Measurements from ENCODE around the gene DIPK1A.

DNA sequence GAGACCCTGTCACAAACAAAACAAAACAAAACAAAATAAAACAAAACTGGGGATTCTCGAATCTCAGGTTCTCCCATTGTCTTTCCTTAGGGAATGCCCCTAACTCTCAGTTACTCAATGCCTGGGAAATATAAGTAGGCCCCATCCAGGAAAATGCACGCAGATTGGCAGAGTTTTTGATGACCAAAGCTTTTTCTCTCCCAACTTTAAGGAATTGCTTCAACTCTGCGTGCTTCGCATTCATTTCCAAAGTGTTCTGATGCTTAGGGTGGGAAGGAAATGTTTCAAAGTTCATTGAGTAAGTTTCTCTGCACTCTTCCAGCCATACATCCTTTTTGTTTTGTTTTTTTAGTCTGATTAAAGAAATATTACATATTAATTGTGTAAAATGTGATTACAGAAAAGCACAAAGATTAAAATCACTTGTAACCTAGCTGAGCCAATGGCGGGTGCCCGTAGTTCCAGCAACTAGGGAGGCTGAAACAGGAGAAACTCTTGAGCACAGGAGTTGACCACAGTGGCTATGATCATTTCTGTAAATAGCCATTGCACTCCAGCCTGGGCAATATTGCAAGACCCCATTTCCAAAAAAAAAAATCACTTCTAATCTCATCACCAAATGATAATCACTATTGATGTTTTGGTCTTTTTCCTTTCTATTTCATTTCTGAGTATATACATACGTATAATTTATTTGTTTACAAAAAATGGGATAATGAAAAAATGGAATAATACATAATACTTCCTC is 157.9 kb downstream of the DIPK1A start:
- TF ChIP-seq, protein P1, sequence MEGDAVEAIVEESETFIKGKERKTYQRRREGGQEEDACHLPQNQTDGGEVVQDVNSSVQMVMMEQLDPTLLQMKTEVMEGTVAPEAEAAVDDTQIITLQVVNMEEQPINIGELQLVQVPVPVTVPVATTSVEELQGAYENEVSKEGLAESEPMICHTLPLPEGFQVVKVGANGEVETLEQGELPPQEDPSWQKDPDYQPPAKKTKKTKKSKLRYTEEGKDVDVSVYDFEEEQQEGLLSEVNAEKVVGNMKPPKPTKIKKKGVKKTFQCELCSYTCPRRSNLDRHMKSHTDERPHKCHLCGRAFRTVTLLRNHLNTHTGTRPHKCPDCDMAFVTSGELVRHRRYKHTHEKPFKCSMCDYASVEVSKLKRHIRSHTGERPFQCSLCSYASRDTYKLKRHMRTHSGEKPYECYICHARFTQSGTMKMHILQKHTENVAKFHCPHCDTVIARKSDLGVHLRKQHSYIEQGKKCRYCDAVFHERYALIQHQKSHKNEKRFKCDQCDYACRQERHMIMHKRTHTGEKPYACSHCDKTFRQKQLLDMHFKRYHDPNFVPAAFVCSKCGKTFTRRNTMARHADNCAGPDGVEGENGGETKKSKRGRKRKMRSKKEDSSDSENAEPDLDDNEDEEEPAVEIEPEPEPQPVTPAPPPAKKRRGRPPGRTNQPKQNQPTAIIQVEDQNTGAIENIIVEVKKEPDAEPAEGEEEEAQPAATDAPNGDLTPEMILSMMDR (IDR thresholded peaks at IDR 0.05) = no peak
- TF ChIP-seq EP300 (IDR thresholded peaks at IDR 0.05) = no peak
